Naive thymus-derived CD4-positive, alpha-beta T cell (primary cell): ENCODE data around the gene CTRL. TPM values are rescaled to one million over a fixed set of nuclear protein-coding genes. Genes with fewer than 3 reads are reported as not detected.
"Not testable (repeated sequence)": the region's sequence is repeated elsewhere in the genome, so short reads cannot be mapped to it uniquely, and the experiment has no call there.

Experiments
- ATAC-seq: fragments of 150-1000 bp; cut with Tn5 transposase; 2 replicates; pipeline ENCODE4 v1.10.0; 2021; ENCODE audit warnings: mild to moderate bottlenecking, moderate library complexity
- CTCF ChIA-PET: fragments of 350-600 bp; sonication (Branson Sonifier 250); formaldehyde crosslinking; loops from one replicate; lab custom pipeline; 2021; ENCODE audit warnings: antibody characterized with exemption; lab: Charles Lee
- POLR2A ChIA-PET: fragments of 350-600 bp; sonication (Branson Sonifier 250); formaldehyde crosslinking; loops from one replicate; lab custom pipeline; 2021; ENCODE audit warnings: antibody characterized with exemption, inconsistent platforms; lab: Charles Lee
- DNase-seq, 9 donors: peaks; one replicate each; pipeline versions ENCODE4 v3.0.0 to v3.0.0-alpha.2; 2020 to 2022; ENCODE audit warnings: mixed read lengths in 1 of 9
- H3K27ac ChIP-seq: one replicate; pipeline ENCODE4 v1.7.0; 2013; ENCODE audit warnings: mild to moderate bottlenecking, low read depth, low read length, moderate library complexity
- H3K27me3 ChIP-seq, 2 donors: one replicate each; pipeline ENCODE4 v1.7.0; 2013; ENCODE audit warnings: low read length in 2 of 2, mild to moderate bottlenecking in 2 of 2, moderate library complexity in 2 of 2; ENCODE audit not compliant: control insufficient read depth in 2 of 2, insufficient read depth in 2 of 2
- H3K36me3 ChIP-seq, 3 experiments: 1 replicate in 2 of 3; 2 replicates in 1 of 3; pipeline ENCODE4 v1.7.0; 2013; ENCODE audit warnings: low read length in 3 of 3, mild to moderate bottlenecking in 3 of 3, moderate library complexity in 1 of 3; ENCODE audit not compliant: insufficient read depth in 3 of 3, control insufficient read depth in 2 of 3
- H3K4me1 ChIP-seq, 2 donors: one replicate each; pipeline ENCODE4 v1.7.0; 2013; ENCODE audit warnings: low read length in 2 of 2, mild to moderate bottlenecking in 2 of 2, moderate library complexity in 1 of 2; ENCODE audit not compliant: control insufficient read depth in 2 of 2, insufficient read depth in 2 of 2
- H3K4me3 ChIP-seq: 2 replicates; pipeline ENCODE4 v1.7.0; 2013; ENCODE audit warnings: mild to moderate bottlenecking, low read length
- H3K9me3 ChIP-seq, 3 experiments: 1 replicate in 2 of 3; 2 replicates in 1 of 3; pipeline ENCODE4 v1.7.0; 2013; ENCODE audit warnings: low read length in 3 of 3; ENCODE audit not compliant: control insufficient read depth in 2 of 3
- H3K27ac Mint-ChIP-seq, 9 donors: one replicate each; pipeline ENCODE4 v1.8.0; 2020 to 2022; ENCODE audit warnings: mixed read lengths in 9 of 9, mild to moderate bottlenecking in 8 of 9, moderate library complexity in 5 of 9, inconsistent platforms in 2 of 9
- H3K27me3 Mint-ChIP-seq, 5 donors: one replicate each; pipeline ENCODE4 v1.8.0; 2021 to 2022; ENCODE audit warnings: mixed read lengths in 5 of 5, mild to moderate bottlenecking in 1 of 5
- H3K36me3 Mint-ChIP-seq, 5 donors: one replicate each; pipeline ENCODE4 v1.8.0; 2020 to 2022; ENCODE audit warnings: mixed read lengths in 5 of 5, mild to moderate bottlenecking in 3 of 5, inconsistent platforms in 1 of 5
- H3K4me1 Mint-ChIP-seq, 7 donors: one replicate each; pipeline ENCODE4 v1.8.0; 2020 to 2022; ENCODE audit warnings: mixed read lengths in 7 of 7, mild to moderate bottlenecking in 3 of 7, inconsistent platforms in 1 of 7
- H3K4me3 Mint-ChIP-seq, 10 donors: one replicate each; pipeline ENCODE4 v1.8.0; 2020 to 2022; ENCODE audit warnings: mild to moderate bottlenecking in 10 of 10, mixed read lengths in 10 of 10, moderate library complexity in 6 of 10, inconsistent platforms in 2 of 10
- H3K9me3 Mint-ChIP-seq, 11 donors: one replicate each; pipeline ENCODE4 v1.8.0; 2020 to 2022; ENCODE audit warnings: mixed read lengths in 11 of 11, mild to moderate bottlenecking in 4 of 11, inconsistent platforms in 1 of 11, moderate library complexity in 1 of 11
- intact Hi-C, 2 donors: fragments of 100-400 bp; cut with micrococcal nuclease; formaldehyde crosslinking; loops; one replicate each; pipeline ENCODE4 v1.15.1; 2023
- polyA plus RNA-seq, 2 donors: library from polyadenylated mRNA; unstranded; fragments of 300-500 nt; fragmentation: Illumina TruSeq; gene quantifications; one replicate each; pipeline ENCODE4 v1.2.3, GENCODE V29; 2021
- total RNA-seq, 6 experiments: library from RNA in 5 of 6; stranded (reverse) in 5 of 6; gene quantifications; 1 replicate in 5 of 6; 2 replicates in 1 of 6; pipeline ENCODE4 v1.2.3 and lab custom pipeline; 2021 to 2026

Gene CTRL
- total and polyA plus RNA-seq, 7 experiments from 2014 or later: 1.3 to 15.1 (median 7.9) TPM

DNA sequence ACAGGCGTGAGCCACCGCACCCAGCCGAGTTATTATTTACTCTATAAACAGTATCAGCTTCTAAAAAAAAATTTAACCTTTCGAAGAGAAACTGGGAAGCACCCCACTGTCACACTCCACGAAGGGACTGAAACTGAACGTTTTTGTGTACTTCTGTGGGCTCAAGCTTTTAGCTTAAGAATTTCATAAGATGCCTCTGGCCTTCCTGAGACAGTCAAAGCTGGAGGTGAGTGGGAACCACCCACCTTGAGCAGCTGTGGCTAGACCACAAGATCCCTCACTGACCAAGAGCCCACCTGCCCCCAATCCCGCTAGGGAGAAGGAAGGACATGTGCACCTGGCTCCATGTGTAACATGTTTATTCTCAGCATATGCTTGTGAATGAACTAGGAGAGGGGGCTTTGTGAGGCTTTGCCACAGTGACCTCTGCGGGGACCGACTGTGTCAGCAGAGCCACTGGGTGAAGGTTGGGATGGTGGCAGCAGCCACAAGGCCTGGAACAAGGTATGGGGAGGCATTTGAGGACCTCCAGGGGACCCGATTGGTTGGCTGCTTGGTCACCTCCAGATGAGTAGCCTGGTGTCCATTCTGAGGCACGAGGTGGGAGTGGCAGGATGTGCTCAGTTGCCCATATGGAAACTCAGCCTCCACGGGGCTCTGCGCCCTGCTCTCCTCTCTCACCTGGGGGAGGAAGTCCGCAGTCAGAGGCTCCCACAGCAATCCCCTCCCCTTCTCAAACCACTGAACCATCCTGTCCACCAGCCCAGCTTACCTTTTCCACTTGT, 43.9 kb upstream of the CTRL start:
- H3K4me3 Mint-ChIP-seq: no peak overlapping the region

DNA sequence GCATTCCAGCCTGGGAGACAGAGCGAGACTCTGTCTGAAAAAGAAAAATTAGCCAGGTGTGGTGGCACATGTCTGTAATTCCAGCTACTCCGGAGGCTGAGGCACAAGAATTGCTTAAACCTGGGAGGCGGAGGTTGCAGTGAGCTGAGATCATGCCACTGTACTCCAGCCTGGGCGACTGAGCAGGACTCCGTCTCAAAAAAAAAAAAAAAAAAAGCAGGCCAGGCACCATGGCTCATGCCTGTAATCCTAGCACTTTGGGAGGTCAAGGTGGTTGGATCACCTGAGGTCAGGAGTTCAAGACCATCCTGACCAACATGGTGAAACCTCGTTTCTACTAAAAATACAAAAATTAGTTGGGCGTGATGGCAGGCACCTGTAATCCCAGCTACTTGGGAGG, 40.6 kb upstream of the CTRL start:
- H3K27ac ChIP-seq, H3K27me3 ChIP-seq, H3K9me3 Mint-ChIP-seq, DNase-seq, H3K27ac Mint-ChIP-seq, CTCF ChIA-PET, H3K4me1 ChIP-seq, H3K4me3 Mint-ChIP-seq, H3K9me3 ChIP-seq, H3K4me3 ChIP-seq, H3K36me3 ChIP-seq, H3K36me3 Mint-ChIP-seq, ATAC-seq, intact Hi-C loops, H3K27me3 Mint-ChIP-seq: not testable (repeated sequence)
- H3K4me1 Mint-ChIP-seq: peaks cover 10 to 19% (median 13%) of the 10 kb centered on the region in 7 donors
- POLR2A ChIA-PET: interaction anchor here (0.8 to 2.4 kb wide), 3 partner anchors 8 to 457 kb away, joined by 3 to 6 read pairs (median 3); partner anchors contain the start of gene PSMB10

More for the DNA sequence above, 43.9 kb upstream of the CTRL start:
- ATAC-seq (no peak), DNase-seq (peak in 1 of 9 donors; percentile 6)
- H3K36me3 Mint-ChIP-seq: no peaks in the 10 kb centered on the region
- Histone ChIP-seq H3K4me1 (no peaks in the 10 kb centered on the region), H3K27me3 (no peaks in the 10 kb centered on the region), H3K9me3 (no peaks in the 10 kb centered on the region), H3K36me3 (no peaks in the 10 kb centered on the region), H3K4me3 (no peak overlapping the region), H3K27ac (no peak overlapping the region)
- CTCF ChIA-PET: interaction anchor here (0.6 kb wide), 1 partner anchor 24 kb away, joined by 3 read pairs; the partner anchor contains the start of gene DPEP2
- POLR2A ChIA-PET: interaction anchor here (1.0 kb wide), 1 partner anchor 8 kb away, joined by 3 read pairs; no protein-coding TSS in a partner anchor
- peaks cover 0 to 10% (median 0%) of the 10 kb centered on the region in 5 donors for H3K27me3 Mint-ChIP-seq
- no peaks in the 10 kb centered on the region for H3K9me3 Mint-ChIP-seq
- peak overlapping the region in 3 of 9 donors; percentile 16 to 71 (median 40) for H3K27ac Mint-ChIP-seq
- intact Hi-C loops: no loop called here
- peaks cover 0 to 5% (median 0%) of the 10 kb centered on the region in 7 donors for H3K4me1 Mint-ChIP-seq

DNA sequence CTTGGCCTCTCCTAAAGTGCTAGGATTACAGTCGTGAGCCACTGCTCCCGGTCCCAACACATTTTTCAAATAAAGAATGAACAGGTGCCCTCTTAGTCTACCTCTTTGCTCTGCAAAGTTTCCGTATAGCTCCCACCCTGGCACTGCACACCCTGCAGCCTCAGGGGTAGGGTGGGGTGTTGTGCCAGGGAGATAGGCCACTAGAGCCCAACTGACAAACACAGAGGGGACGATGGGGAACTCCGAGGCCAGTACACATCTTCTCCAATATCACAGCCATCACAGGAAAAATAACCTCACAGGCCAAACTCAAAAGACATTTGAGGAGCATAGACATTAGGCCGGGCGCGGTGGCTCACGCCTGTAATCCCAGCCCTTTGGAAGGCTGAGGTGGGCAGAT, 39.4 kb upstream of the CTRL start:
- Mint-ChIP-seq H3K4me1 (peaks cover 16 to 25% (median 23%) of the 10 kb centered on the region in 7 donors), H3K36me3 (no peaks in the 10 kb centered on the region), H3K4me3 (peak overlapping the region in 5 of 10 donors; percentile 34 to 78 (median 41)), H3K27ac (peak overlapping the region in 5 of 9 donors; percentile 61 to 88 (median 75)), H3K9me3 (peaks cover 0 to 2% (median 0%) of the 10 kb centered on the region in 11 donors), H3K27me3 (peaks cover 0 to 4% (median 0%) of the 10 kb centered on the region in 5 donors)
- Histone ChIP-seq H3K4me3 (no peak overlapping the region), H3K27me3 (no peaks in the 10 kb centered on the region), H3K9me3 (no peaks in the 10 kb centered on the region), H3K27ac (no peak overlapping the region), H3K4me1 (peaks cover 10 to 14% of the 10 kb centered on the region in 2 donors), H3K36me3 (no peaks in the 10 kb centered on the region)
- no peak for ATAC-seq
- ChIA-PET POLR2A (interaction anchor here (3.5 kb wide), 1 partner anchor 12 kb away, joined by 17 read pairs; no protein-coding TSS in a partner anchor), CTCF (no interaction called here)
- intact Hi-C loops: no loop called here
- no peak for DNase-seq

DNA sequence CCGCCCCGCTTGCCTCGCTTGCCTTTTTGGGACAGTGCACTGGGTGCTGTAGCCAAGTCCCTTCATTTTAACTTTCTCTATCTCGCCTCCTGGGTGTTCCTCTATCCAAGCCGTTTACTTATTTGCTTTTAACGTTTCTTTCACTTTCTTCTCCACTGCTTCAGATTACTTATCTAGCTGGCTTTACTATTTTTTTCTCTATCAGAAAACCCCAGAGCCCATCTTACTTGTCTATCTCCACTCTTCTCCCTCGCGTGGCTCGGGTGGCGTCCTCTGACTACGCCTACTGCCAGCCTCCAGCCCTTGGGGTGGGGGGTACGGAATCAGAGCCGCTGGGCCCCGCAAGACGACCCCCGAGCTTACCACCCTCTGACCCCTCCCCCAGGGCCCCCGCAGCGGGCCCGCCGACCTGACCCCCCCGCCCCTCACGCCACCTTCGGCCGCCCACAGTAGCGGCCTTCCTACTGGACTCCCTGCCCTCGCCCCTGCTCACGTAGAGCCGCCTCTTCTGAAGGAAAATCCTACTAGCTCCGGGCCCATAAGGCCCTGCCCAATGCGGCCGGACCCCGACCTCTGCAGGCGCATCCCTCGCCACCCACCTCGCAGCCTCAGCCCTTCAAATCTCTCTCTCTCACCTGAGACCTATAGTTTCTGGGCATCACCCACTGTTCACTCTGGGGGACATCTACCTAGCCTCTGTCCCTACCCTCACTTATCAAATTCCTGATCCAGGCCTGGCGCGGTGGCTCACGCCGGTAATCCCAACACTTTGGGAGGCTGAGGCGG, 37.8 kb upstream of the CTRL start:
- H3K4me1 ChIP-seq: peaks cover 10 to 14% of the 10 kb centered on the region in 2 donors
- H3K36me3 Mint-ChIP-seq: no peaks in the 10 kb centered on the region
- peak overlapping the region; percentile 88 for H3K4me3 ChIP-seq
- peak overlapping the region; percentile 81 for H3K27ac ChIP-seq
- no peaks in the 10 kb centered on the region for H3K27me3 ChIP-seq
- no peaks in the 10 kb centered on the region for H3K9me3 ChIP-seq
- DNase-seq (peak in 5 of 9 donors; percentile 15 to 44 (median 43)), ATAC-seq (peak; percentile 21)
- H3K4me1 Mint-ChIP-seq: peaks cover 20 to 39% (median 29%) of the 10 kb centered on the region in 7 donors
- H3K9me3 Mint-ChIP-seq: peaks cover 0 to 2% (median 0%) of the 10 kb centered on the region in 11 donors
- peak overlapping the region; percentile 77 to 93 (median 91) for H3K27ac Mint-ChIP-seq
- H3K4me3 Mint-ChIP-seq: peak overlapping the region; percentile 86 to 100 (median 96)
- intact Hi-C loops: loop anchor here (2.0 kb wide), 3 partner anchors 13 to 53 kb away; partner anchors contain the start of genes DDX28 (in 1 of the 2) and DUS2 (in 1 of the 2)
- POLR2A ChIA-PET: interaction anchor here (0.6 to 3.5 kb wide), 9 partner anchors 12 to 133 kb away, joined by 4 to 17 read pairs (median 5); partner anchors contain the start of genes DPEP2 and PSMB10
- H3K36me3 ChIP-seq: no peaks in the 10 kb centered on the region
- CTCF ChIA-PET: interaction anchor here (0.9 kb wide), 1 partner anchor 33 kb away, joined by 3 read pairs; the partner anchor contains the start of gene PSMB10
- peaks cover 0 to 1% (median 0%) of the 10 kb centered on the region in 5 donors for H3K27me3 Mint-ChIP-seq

DNA sequence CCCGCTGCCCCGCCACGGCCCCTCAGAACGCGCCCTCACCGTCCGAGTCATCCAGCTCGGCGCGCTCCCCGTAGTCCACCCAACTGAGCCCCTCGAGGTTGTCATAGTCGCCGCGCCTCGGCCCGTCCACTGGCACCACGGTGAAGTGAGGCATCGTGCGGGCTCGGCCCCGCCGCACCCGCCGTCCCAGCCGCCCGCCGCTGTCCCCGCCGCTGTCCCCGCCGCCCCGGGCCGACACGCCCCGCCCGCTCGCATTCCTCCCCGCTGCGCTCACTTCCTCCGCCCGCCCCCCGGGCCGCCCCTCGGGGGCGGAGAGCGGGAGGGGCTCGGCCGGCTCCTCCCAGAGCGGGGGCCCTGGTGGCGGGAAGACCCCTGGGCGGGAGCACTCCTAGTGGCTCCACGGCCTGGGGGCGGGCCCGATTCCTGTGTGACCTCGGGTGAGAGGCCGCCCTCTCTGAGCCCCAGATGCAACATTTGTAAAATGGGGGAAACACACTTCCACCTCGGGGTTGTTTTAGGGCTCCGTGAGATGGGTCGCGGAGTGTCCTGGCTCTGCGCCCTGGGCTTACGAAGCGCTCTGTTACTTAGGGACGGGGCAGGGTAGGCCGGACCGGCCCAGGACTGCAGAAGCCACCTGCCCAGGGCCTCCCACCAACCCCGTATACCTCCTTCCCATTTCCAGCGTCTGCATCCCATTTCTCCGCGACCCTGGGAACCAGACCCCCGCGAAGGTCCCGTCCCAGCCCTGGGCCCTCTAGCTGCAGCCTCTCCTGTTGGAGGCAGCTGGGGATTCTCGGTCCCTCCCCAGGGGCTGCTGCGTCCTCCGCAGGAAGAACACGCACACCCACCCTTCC, 37.0 kb upstream of the CTRL start, which contains the start of gene SLC12A4:
Gene SLC12A4 (minus strand): TSS at position 238 of the 854 bp plus-strand sequence. CDS start 84 bp downstream, at position 154.
- Mint-ChIP-seq H3K27me3 (no peaks in the 10 kb centered on the region), H3K9me3 (peaks cover 0 to 2% (median 0%) of the 10 kb centered on the region in 11 donors), H3K36me3 (no peaks in the 10 kb centered on the region), H3K27ac (peak within 1 kb of the TSS; percentile 89 to 95 (median 93)), H3K4me3 (peak within 1 kb of the TSS; percentile 86 to 100 (median 97)), H3K4me1 (peaks cover 20 to 42% (median 29%) of the 10 kb centered on the region in 7 donors)
- CTCF ChIA-PET: no interaction called here
- ATAC-seq (peak; percentile 97), DNase-seq (peak; percentile 74 to 96 (median 81))
- Histone ChIP-seq H3K9me3 (no peaks in the 10 kb centered on the region), H3K36me3 (no peaks in the 10 kb centered on the region), H3K4me1 (peaks cover 10 to 14% of the 10 kb centered on the region in 2 donors), H3K27me3 (no peaks in the 10 kb centered on the region), H3K4me3 (peak within 1 kb of the TSS; percentile 88), H3K27ac (peak within 1 kb of the TSS; percentile 81)
- intact Hi-C loops: loop anchor here (1.0 to 2.0 kb wide), 6 partner anchors 14 to 75 kb away; partner anchors contain the start of genes DDX28 (in 1 of the 2), DUS2 (in 1 of the 2) and PSKH1 (in 1 of the 2)
- POLR2A ChIA-PET: interaction anchor here (0.5 to 3.5 kb wide), 11 partner anchors 12 to 154 kb away, joined by 3 to 17 read pairs (median 5); partner anchors contain the start of genes DPEP2 and PSMB10
